ENCODE measurements around the gene SDC1.

Gene SDC1

GRCh38 chr2:20226152-20226545 is 1.2 kb upstream of the SDC1 start:
- no peak for DNase-seq

- no peak for DNase-seq
Observed at GRCh38 chr2:20225294-20226151, 593 bp upstream of the SDC1 start.

DNA sequence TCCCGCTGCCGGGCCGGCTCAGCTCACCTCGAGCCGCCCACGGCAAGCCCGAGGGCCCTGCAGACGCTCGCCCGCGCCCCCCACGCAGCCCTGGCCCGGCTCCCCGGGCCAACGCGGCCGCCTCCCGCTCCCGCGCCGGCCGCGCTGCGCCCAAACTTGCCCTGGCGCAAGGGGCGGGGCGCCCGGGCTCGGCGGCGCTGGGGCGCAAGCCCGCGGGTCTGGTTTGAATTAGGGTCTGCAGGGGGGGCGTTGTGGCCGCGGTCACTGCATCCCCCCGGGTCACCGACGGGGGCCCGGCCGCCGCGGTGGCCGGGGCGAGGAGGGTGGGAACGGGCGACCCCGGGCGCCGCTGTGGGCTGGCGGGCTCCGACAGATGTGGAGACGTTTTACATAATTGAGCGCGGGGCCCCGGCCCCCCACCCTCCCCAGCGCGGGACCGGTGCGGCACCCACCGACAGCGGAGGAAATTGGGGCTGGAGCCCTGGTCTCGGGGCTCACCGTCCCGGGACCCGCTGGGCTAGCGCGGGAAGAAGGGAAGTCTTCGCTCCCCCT is 690 bp downstream of the SDC1 start:
- no peak for DNase-seq

GRCh38 chr2:20223407-20224163 is 1.3 kb downstream of the SDC1 start:
- no peak for DNase-seq

- no peak for DNase-seq
Observed at GRCh38 chr2:20222769-20223406, 2.0 kb downstream of the SDC1 start.

GRCh38 chr2:20222014-20222768 is 2.7 kb downstream of the SDC1 start:
- no peak for DNase-seq

GRCh38 chr2:20221555-20221973 is 3.4 kb downstream of the SDC1 start:
- DNase-seq, result no peak

DNA sequence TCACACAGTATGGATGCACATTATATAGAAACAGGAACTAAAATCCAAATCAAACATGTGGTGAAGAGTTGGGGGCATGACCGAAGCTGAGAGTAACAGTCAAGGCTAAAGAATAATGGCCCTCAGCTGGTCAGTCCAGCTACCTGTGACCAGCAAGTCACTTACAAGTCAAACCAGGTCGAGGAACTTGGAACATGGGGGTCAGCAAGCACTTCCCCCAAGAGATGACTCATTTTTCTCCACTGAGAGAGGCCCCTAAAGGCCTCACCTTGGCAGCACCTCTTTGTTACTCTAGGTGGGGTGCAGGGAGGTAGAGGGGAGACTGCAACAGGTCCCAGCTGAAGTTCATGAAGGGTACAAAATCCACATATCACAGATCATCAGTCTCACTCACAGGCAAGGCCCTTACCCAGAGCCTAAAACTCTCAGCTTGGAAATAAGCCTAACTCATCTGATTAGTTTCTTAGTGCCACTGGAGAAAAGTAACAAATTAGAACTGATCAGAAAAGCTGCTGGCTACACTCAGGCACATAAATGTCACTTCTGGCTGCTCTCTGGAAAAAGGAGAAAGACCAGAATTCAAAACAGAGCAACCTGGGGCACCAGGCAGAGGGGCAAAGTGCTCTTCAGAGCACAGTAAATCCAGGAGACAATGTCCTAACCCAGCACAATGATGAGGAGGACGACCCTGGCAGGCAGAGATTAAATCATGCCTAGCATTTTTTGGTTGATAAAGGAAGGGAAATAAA is 4.0 kb downstream of the SDC1 start:
- no peak for DNase-seq

DNA sequence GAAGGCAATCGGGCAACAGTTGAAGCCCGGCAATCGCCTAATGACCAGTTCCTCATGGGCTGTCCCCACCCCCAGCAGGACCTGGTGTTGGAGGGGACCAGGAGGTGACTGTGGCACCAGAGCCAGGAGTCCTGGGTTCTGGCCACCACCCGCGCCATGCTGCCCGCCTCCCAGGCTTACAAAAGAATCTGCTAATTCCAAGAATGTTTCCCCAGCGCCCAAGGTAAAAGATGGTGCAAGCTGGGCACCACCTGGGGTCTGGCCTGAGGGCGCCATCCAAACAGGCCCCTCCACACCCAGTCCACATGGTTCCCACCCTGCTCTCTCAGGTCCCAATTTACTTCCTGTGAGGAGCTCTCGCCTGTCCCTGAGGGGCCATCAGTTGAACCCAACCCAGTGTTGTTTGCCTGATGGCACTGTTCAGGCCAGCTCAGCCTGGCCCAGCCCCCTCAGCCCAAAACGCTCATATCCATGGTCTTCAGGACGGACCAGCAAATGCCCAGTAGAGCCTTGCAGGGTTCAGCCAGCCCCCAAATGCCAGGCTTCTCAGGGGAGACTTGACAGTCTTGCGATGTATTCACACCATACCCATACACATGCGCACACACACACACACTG is 5.1 kb downstream of the SDC1 start:
- no peak for DNase-seq

- no peak for DNase-seq
Observed at GRCh38 chr2:20218331-20219320, 6.3 kb downstream of the SDC1 start.

DNA sequence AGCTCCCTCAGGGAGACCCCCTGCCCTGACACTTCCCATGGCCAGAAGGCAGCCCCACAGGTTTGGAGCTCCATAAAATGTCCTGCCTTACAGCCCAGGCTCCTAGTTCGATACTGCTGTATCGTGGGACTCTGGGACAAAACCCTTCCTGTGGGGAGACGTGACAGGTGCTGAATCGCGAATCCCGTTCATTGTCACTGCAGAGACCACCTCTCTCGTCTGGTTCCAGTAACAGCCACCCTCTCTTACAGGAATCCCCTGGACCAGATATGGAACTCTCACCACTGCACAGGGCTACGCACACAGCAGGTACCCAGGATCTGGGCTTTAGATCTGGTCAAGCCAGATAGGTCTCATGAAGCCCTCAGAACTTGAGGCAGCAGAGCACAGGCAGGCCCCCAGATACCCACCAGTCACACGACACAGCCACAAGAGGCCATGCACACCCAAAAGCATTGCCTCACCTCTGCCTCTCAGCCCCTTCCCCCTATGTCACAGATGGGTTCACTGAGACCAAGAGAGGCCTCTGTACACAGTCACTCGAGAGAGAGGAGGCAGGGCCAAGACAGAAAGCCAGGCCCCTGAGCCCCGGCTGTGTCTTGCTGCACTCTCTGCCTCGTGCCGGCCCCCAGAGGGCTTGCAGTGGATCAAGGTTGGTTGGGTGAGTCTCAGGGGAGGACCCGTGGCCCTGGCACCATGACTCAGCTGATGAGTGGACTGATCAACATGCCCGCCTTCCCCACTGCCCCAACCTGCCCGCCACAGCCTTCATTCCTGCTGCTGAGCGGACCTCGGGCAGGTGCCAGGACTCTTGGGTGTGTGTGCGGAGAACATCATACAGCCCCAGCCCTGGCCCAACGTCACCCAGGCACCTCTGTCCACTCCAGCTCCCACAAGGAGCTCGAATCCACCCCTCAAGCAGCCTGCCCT is 7.6 kb downstream of the SDC1 start:
- DNase-seq, result no peak

DNA sequence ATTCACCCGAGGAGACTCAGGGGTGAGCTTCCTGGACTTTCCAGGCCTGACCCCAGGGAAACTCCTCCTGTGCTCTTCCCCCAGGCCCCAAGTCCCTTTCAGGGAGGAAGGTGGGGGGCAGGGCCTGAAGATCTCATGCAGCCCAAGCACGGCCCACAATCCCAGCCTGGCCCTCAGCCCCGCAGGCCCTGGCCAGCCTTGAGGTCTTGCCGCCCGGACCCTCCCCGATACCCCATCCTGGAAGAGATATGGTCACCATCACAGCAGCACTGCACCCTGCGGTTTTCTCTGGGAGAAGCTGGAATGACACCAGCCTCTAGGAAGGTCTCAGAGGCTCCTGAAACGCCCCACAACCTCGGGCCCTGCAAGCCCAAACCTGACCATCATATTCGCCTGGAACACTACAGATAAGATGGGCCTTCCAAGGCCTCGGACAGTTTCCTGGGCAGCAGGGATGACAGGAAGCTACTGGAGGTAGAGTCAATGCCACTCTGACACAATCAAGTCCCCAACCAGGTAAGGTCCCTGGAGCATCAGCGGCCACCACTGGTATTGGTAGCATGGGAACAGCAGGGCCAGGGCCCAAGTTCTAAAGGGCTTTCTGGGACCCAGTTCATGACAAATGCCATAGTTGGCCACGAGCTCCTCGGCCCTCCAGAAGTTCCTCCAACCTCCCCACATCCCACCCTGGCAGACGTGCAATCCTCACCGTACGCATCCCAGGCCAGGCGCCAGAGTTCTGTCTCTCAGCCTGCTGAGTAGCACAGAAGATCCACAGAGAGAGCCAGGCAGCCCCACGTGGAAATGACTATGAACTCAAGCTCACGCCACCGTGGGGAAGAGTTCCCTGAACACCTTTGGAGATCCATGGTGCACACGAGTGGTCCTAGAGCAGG is 8.6 kb downstream of the SDC1 start:
- no peak for DNase-seq

- no peak for DNase-seq
Observed at GRCh38 chr2:20215183-20216040, 9.5 kb downstream of the SDC1 start.

GRCh38 chr2:20214566-20215182 is 10.3 kb downstream of the SDC1 start:
- DNase-seq, result no peak

GRCh38 chr2:20213651-20214565 is 11.0 kb downstream of the SDC1 start:
- DNase-seq, result peak; percentile 97

All from NCI-H187 treated with DMSO at 0.1 percent for 48 hours (cell line).